GM19463 (cell line): ENCODE results near the gene TMSB15C.
"Not testable (repeated sequence)": the region's sequence is repeated elsewhere in the genome, so short reads cannot be mapped to it uniquely, and the experiment has no call there.

Experiments used
- ATAC-seq: cut with Tn5 transposase; IDR thresholded peaks from one replicate; pipeline ENCODE4 v1.9.1; 2021; ENCODE audit warnings: mild to moderate bottlenecking, moderate library complexity; ENCODE audit not compliant: unreplicated experiment

Gene TMSB15C

DNA sequence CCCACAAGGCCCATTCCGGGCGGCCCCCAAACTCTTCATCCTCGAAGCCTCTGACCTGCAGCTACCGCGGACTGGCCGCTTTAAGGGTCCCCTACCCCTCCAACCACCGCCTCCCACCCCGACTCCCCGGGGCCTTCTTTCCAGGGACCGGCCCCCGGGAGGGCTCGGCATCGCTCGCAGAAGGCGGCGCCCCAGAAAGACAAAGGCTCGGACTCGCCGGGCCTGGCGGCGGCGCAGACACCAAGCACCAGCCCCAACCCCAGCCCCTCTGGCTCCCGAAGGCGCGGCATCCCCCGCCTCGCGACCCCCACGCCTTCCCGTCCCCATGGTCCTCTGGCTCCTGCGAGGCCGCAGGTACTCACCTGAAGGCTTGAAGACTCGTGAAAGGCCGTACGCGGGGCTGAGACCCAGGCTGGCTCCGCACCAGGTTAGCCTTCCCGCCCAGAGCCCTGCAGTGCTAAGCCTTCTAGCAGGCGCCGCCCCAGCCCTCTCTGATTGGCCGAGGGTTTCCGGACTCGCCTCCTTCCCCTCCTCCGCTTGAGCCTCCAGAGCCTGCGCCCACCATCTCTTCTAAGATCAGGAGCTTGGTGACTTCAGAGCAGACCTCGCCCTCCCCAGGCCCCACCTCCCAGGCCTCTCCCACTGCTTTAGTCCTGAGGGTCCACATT lies at the start of gene TMSB15C:
TSS of gene TMSB15C (minus strand) at position 459 of the 668 bp plus-strand sequence.
- peak; percentile 97 for ATAC-seq

DNA sequence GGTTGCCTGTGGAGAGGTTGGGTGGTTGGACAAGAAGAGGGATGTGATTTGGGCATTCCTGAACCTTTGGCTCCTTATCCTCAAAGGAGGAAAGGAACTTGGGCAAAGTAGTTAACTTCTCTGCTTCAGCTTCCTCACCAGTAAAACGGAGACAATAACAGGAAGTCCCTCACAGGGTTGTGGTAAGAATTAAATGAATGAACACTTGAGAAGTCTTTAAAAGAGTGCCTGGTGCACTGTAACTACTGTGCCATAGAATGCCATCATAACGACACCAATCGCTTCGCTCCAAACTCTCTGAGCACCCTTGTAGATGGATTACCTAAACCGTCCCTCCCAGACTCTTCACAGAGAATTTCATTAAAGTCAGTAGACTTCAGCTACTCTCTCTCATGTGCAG lies 46.8 kb upstream of the TMSB15C start:
- no peak for ATAC-seq

GRCh38 chrX:104118765-104119164 lies 42.7 kb upstream of the TMSB15C start:
- ATAC-seq: no peak

DNA sequence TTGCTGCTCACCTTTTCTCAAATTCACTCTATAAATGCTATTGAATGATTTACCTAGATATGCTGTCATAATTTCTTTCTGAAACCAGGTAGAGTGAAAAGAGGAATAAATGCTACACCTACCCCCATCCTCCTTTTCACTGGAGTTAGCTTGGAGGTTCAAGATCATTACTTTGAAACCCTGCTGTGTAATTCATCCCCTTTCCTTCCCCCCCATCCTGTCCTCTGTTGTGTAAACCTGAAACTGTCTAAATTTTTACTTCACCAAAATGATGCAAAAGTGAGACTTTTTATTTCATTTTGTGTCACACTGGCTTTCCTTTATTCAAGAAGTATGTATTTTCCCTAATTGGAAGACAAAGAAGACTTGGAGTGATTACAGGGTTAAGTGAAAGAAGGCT lies 41.7 kb upstream of the TMSB15C start:
- no peak for ATAC-seq

- peak; percentile 36 for ATAC-seq
These were observed 37.4 kb upstream of the TMSB15C start for GRCh38 chrX:104113222-104113965.

DNA sequence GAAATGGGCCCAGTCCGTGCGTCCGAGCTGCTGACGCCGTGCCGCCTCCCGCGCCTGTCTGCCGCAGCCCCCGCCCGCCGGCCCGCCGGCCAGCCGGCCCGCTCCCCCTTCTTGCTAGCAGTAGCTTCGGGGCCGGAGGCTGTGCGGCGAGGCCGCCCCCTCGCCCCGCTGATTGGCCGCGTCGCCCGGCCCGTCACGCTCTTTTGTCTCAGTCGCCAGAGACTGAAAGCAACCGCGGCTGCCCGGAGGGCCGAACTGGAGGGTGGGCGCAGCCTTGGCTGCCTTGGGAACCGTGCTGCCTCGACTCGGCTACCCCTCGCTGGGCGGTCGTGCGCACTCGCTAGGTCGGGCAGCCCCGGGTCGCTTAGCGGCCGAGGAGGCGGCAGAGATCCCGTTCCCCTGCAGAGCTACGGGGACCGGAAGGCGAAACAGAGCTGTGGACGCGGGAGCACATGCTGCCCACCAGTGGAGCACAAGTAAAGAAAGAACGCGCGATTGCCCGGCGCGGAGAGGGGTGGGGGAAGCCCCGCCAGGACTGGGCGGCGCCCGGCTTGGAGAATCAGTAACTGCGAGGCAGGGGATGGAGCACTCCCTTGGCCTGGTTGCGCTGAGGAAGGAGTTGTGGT lies 36.4 kb upstream of the TMSB15C start, which contains the start of gene ZCCHC18:
TSS of gene ZCCHC18 (plus strand) at position 198 of the 626 bp plus-strand sequence. CDS start 1,589 bp downstream, outside the sequence.
- peak; percentile 67 for ATAC-seq

DNA sequence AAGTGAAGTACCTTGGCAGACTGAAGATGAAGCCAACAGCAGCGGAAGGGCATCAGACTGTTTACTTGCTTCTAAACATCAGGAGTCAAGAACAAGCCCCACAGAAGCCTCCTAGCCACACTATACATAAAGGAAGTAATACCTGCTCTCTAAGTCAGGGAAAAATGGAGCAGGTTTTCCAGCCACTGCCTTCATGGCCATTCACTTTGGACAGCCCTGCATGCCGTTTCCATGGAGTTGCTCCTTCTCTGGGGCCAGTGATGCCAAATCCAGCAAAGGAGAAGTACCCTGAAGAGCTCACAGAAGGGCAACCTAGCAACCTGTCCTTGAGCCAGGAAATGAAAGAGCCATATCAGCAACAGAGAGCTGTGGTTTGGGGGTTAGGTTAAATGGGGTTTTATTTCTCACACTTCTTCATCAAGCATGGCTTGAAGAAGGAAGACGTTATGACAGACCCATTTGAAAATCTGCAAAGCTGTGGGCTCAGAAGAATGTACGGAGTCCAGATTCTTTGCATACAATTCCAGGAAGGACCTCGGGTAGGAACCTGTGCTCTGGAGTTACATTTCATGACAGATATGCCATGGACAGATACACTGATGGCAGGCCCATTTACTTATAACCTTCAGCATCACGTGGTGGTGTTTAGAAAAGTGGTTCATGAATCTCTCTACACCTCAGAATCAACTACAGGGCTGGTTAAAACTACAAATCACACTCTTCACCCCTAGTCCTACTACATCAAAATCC lies 34.6 kb upstream of the TMSB15C start:
- peak; percentile 32 for ATAC-seq

DNA sequence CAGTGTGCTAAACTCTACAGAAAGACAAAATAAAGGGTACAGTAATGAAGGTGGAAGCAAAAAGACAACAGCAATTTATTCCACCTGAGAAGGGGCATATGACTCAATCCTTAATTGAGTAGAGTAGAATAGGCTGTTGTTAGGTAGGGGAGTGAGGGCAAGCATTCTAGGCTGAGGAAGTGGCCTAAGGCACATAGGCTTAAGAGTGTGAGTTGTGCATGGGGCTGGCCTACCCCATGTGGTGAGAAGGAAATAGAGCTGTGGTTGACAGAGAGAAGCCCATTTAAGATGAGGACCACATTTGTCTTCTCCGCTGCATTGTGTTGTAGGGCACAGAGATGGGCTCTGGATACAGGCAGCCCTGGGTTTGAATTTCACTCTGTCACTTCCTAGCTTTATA lies 32.9 kb upstream of the TMSB15C start:
- ATAC-seq: no peak

GRCh38 chrX:104105330-104106262 lies 29.6 kb upstream of the TMSB15C start:
- ATAC-seq: no peak

DNA sequence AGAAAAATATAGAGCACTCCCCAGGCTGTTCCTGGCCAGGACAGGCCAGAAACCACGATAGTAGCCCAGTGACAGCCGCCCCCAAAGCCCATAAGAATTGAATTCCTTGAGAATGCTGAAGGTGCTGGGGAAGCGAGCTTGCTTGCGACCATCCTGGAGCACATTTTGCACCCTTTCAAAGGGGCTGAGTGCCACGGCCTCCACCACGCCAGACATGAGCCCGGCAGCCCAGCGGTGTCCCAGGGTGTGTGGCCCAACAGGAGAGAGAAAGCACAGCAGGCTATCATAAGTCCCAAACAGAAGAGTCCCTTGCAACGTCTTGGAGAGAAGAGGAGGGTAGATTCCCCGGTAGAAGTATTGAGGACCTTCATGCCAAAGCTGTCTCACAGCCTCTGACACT lies 28.6 kb upstream of the TMSB15C start:
- ATAC-seq: no peak

DNA sequence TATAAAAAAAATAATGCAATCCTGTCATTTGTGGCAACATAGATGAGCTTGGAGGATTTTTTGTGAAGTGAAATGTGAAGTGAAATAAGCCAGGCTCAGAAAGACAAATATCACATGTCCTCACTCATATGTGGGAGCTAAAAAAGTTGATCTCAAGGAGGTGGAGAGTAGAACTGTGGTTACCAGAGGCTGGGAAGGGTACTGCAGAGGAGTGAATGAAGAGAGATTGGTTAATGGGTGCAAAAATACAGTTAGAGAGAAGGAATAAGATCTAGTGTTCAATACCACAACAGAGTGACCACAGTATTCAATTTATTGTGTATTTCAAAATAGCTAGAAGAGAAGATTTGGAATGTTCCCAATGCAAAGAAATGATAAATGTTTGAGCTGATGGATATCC lies 22.9 kb upstream of the TMSB15C start:
- ATAC-seq: no peak

DNA sequence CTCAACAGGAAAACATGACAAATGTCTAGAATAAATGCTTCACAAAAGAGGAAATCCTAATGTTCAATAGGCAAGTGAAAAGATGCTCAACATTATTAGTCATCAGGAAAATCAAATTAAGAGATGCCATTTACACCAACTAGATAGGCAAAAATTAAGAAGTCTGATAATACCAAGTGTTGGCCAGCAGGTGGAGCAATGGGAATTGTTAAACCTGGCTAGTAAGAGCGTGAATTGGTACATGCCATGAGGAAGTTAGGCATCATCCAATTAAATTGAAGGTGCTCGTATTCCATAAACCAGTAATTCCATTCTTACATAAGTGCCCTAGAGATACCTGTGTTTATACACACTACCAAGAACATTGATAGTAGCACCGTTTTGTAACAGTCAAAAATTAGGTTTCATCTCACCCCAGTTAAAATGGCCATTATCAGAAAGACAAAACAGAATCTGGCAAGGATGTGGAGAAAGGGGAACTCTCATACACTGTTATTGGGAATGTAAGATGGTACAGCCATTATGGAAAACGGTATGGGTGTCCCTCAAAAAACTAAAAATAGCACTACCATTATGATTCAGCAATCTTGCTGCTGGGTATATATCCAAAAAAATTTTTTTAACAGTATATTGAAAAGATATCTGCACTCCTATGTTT lies 22.2 kb upstream of the TMSB15C start:
- peak; percentile 92 for ATAC-seq

DNA sequence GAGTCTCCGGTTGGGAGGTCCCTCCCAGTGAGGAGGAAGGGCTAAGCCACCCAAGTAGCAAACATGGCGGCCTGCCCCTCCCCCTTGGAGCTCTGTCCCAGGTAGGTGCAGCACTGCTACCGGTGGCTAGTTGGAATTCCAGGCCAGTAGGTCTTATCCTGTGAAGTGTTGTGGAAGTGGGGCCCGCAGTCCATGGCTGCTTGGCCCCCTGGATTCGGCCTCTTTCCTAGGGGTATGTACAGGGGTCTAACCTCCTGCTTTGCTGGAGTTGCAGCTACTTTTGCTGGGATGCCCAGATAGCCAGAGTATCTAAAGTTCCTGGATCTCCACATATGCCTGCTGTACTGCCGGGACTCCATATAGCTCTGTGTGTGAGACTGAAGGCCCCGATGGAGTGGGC lies 9.9 kb upstream of the TMSB15C start:
- no peak for ATAC-seq

- ATAC-seq: no peak
These were observed 9.4 kb upstream of the TMSB15C start for GRCh38 chrX:104085477-104085876.

- ATAC-seq: no peak
These were observed 8.7 kb upstream of the TMSB15C start for GRCh38 chrX:104084534-104085277.

DNA sequence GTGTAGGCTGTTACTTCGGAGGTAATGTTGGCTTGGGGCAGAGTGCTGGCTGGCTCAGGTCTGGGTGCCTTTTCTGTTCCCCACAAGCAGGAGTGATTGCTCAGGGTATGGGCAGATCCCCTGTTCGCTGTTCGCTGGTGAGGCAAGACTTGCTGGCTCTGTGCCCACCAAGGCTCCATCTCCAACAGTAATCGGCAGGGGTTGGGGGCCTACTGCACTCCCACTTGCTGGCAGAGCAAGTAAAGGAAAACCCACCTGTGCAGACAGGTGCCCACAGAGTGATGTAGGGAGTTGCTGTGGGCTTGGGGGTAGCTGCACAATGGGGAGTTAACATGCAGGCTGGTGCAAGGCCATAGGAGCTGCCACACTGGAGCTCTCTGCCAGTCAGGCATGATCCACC lies 8.0 kb upstream of the TMSB15C start:
- ATAC-seq: no peak

- not testable (repeated sequence) for ATAC-seq
These were observed 1.8 kb upstream of the TMSB15C start for GRCh38 chrX:104077854-104078253.

DNA sequence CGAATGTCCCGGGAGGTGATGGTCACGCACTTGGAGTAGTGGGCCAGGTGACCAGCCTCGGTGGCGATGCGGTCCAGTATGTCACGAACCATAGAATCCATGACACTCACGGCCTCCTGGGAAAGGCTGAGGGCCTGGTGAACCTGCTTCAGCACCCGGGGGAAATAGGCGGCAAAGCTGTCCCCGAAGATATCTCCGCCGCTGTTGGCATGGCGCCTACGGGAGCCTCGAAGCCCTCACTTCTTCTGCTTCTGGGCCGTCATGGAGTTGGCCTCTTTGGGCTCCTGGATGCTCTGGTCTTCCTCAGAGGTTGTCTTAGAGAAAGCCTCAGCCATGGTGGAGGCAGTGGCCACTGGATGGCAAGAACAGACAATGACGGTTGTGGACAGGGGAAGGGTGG lies 13.4 kb downstream of the TMSB15C start:
- not testable (repeated sequence) for ATAC-seq

DNA sequence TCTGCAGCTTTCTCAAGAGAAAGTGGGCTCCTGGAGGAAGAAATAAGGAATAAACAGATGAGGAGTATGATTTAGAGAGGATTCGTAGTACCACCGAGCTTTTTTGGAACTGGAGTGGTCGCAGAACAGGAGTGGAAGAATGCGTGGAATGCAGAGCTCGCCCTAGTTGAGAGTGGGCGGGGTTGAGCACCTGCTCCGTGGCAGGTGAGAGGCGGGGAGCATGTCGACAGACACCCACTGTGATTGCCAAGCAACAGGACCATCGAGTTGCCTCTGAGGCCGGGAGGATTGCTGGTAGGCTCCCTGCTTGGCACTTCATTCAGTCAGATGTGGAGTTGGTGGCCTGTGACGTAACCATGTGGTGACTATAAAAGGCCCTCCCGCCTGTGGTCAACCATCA lies 21.1 kb downstream of the TMSB15C start:
- not testable (repeated sequence) for ATAC-seq
